GM23248 (cell line): Measurements from ENCODE around the gene C1R. TPM values are rescaled to one million over a fixed set of nuclear protein-coding genes. Genes with fewer than 3 reads are reported as not detected.

ENCODE experiments used
- DNase-seq: peaks from one replicate; pipeline ENCODE4 v3.0.0-alpha.2; 2015
- H2AFZ ChIP-seq: fragments of 200-600 bp; sonication (generic); 2 replicates; pipeline ENCODE4 v1.6.1; 2016; ENCODE audit warnings: antibody characterized with exemption
- H3F3A ChIP-seq: fragments of 200-600 bp; sonication (generic); 2 replicates; pipeline ENCODE4 v1.6.1; 2016; ENCODE audit warnings: mild to moderate bottlenecking, antibody characterized with exemption, mixed run types; ENCODE audit not compliant: insufficient read depth
- H3K27ac ChIP-seq: fragments of 200-600 bp; sonication (generic); 2 replicates; pipeline ENCODE4 v1.5.1; 2016; ENCODE audit warnings: mild to moderate bottlenecking
- H3K27me3 ChIP-seq: fragments of 200-600 bp; sonication (generic); replicated peaks from 2 replicates; pipeline ENCODE4 v1.6.1; 2016; ENCODE audit warnings: mild to moderate bottlenecking; ENCODE audit not compliant: insufficient read depth
- H3K36me3 ChIP-seq: fragments of 200-600 bp; sonication (generic); 2 replicates; pipeline ENCODE4 v1.6.1; 2016; ENCODE audit warnings: low read depth, mild to moderate bottlenecking
- H3K4me1 ChIP-seq: fragments of 200-600 bp; sonication (generic); 2 replicates; pipeline ENCODE4 v1.6.1; 2016; ENCODE audit warnings: mild to moderate bottlenecking; ENCODE audit not compliant: insufficient read depth
- H3K4me2 ChIP-seq: fragments of 200-600 bp; sonication (generic); one replicate; pipeline ENCODE4 v1.6.1; 2016; ENCODE audit warnings: mild to moderate bottlenecking; ENCODE audit not compliant: unreplicated experiment
- H3K4me3 ChIP-seq: fragments of 200-600 bp; sonication (generic); 2 replicates; pipeline ENCODE4 v1.5.1; 2016; ENCODE audit warnings: mild to moderate bottlenecking
- H3K79me2 ChIP-seq: fragments of 200-600 bp; sonication (generic); 2 replicates; pipeline ENCODE4 v1.6.1; 2016; ENCODE audit warnings: mild to moderate bottlenecking; ENCODE audit not compliant: insufficient read depth
- H3K9ac ChIP-seq: fragments of 200-600 bp; sonication (generic); 2 replicates; pipeline ENCODE4 v1.6.1; 2016; ENCODE audit warnings: mild to moderate bottlenecking
- H3K9me2 ChIP-seq: fragments of 200-600 bp; sonication (generic); 2 replicates; pipeline ENCODE4 v1.6.1; 2016; ENCODE audit warnings: mixed run types, mild to moderate bottlenecking, moderate library complexity; ENCODE audit not compliant: insufficient read depth
- H3K9me3 ChIP-seq: fragments of 200-600 bp; sonication (generic); one replicate; pipeline ENCODE4 v1.6.1; 2017; ENCODE audit warnings: low read depth
- H4K20me1 ChIP-seq: fragments of 200-600 bp; sonication (generic); 2 replicates; pipeline ENCODE4 v1.6.0; 2016; ENCODE audit not compliant: insufficient read depth
- EZH2 ChIP-seq: fragments of 200-600 bp; sonication (generic); IDR thresholded peaks from 2 replicates; pipeline ENCODE4 v1.6.1; 2018; ENCODE audit warnings: antibody characterized with exemption, mild to moderate bottlenecking; ENCODE audit not compliant: insufficient read depth, poor library complexity, severe bottlenecking
- EZH2phosphoT487 ChIP-seq: fragments of 200-600 bp; sonication (generic); IDR thresholded peaks from 2 replicates; pipeline ENCODE4 v1.6.1; 2018; ENCODE audit warnings: antibody characterized with exemption, moderate library complexity, mild to moderate bottlenecking, low read depth; ENCODE audit not compliant: insufficient read depth
- WGBS, 2 experiments: methylation state at CpG; one replicate each; pipeline ENCODE4 v1.1.6; 2015 to 2017; ENCODE audit warnings: low lambda C conversion rate in 2 of 2, low coverage in 1 of 2; ENCODE audit errors: missing lambda C conversion rate in 2 of 2; 5-methylcytosine and 5-hydroxymethylcytosine counted together
- in situ Hi-C: fragments of 300-500 bp; cut with MboI; formaldehyde crosslinking; loops from 2 replicates; pipeline ENCODE4 v1.15.0; 2020
- polyA plus RNA-seq: library from polyadenylated mRNA; unstranded; fragments of >200 nt; fragmentation: Nextera tagmentation; extraction: Ambion mirVana; gene quantifications from 2 replicates; pipeline ENCODE4 v1.2.1, GENCODE V29; 2016
- total RNA-seq: library from RNA; depleted of rRNA; stranded (reverse); fragments of >200 nt; shearing (Covaris generic); gene quantifications from 2 replicates; pipeline ENCODE4 v1.2.3, GENCODE V29; 2014; rRNA removed

Gene C1R
- total RNA-seq = 51.1 and 52.2 TPM in 2 replicates
- polyA plus RNA-seq = 75.0 and 78.9 TPM in 2 replicates

GRCh38 chr12:7092229-7092985 lies at the start of gene C1R:
TSS of gene C1R (minus strand) at chr12:7092445. CDS start at chr12:7092388, 57 bp downstream.
- Histone ChIP-seq H3K4me3 (peak within 1 kb of the TSS; percentile 75), H3K36me3 (no peaks in the 10 kb centered on the region), H4K20me1 (no peaks in the 10 kb centered on the region), H3F3A (peaks cover 25% of the 10 kb centered on the region), H3K27me3 (no peaks in the 10 kb centered on the region), H3K9me2 (no peaks in the 10 kb centered on the region), H2AFZ (peak within 1 kb of the TSS; percentile 75), H3K9ac (peak within 1 kb of the TSS; percentile 67), H3K4me2 (peak within 1 kb of the TSS; percentile 85), H3K9me3 (no peaks in the 10 kb centered on the region), H3K27ac (peak within 1 kb of the TSS; percentile 18; the same call in 1 of the 2 replicates), H3K4me1 (peaks cover 22% of the 10 kb centered on the region), H3K79me2 (no peaks in the 10 kb centered on the region)
- peak; percentile 72 for DNase-seq
- TF ChIP-seq EZH2phosphoT487 (no peak), EZH2 (no peak)
- WGBS, 2 experiments = 2% methylated on average over 16 of the region's 16 CpGs
- in situ Hi-C loops = no loop called here

GRCh38 chr12:7141351-7142005 lies 49.2 kb upstream of the C1R start:
- Histone ChIP-seq H3K9me3 (no peaks in the 10 kb centered on the region), H3K27ac (no peak overlapping the region)

GRCh38 chr12:7139200-7139599 lies 47.0 kb upstream of the C1R start:
- WGBS, 2 experiments = 96% methylated on average over 2 of the region's 2 CpGs
- in situ Hi-C loops = no loop called here
- peaks cover 3% of the 10 kb centered on the region; the same call in 1 of the 2 replicates for H3K36me3 ChIP-seq

More at GRCh38 chr12:7141351-7142005, 49.2 kb upstream of the C1R start:
- in situ Hi-C loops = no loop called here
- Histone ChIP-seq H3K36me3 (peaks cover 3% of the 10 kb centered on the region; the same call in 1 of the 2 replicates), H3K9me2 (no peaks in the 10 kb centered on the region), H3K79me2 (no peaks in the 10 kb centered on the region), H3F3A (0 out of 2 replicates have a peak, but pooled peaks cover 4% of the 10 kb centered on the region), H3K4me2 (no peak overlapping the region), H3K27me3 (no peaks in the 10 kb centered on the region), H2AFZ (no peak overlapping the region), H3K4me1 (peaks cover 11% of the 10 kb centered on the region; the same call in 1 of the 2 replicates), H3K4me3 (no peak overlapping the region), H4K20me1 (no peaks in the 10 kb centered on the region), H3K9ac (no peak overlapping the region)
- TF ChIP-seq EZH2 (no peak), EZH2phosphoT487 (no peak)
- WGBS, 2 experiments = 66 to 74% methylated on average over 6 to 7 of the region's 7 CpGs
- DNase-seq = no peak

GRCh38 chr12:7137908-7138307 lies 45.7 kb upstream of the C1R start:
- TF ChIP-seq EZH2phosphoT487 (no peak), EZH2 (no peak)
- H3K79me2 ChIP-seq = no peaks in the 10 kb centered on the region
- in situ Hi-C loops = no loop called here

More at GRCh38 chr12:7139200-7139599, 47.0 kb upstream of the C1R start:
- no peak overlapping the region for H3K27ac ChIP-seq
- TF ChIP-seq EZH2 (no peak), EZH2phosphoT487 (no peak)
- H3K9me3 ChIP-seq = no peaks in the 10 kb centered on the region
- no peak overlapping the region for H2AFZ ChIP-seq
- no peaks in the 10 kb centered on the region for H4K20me1 ChIP-seq
- no peak for DNase-seq
- H3K9ac ChIP-seq = no peak overlapping the region
- H3K4me2 ChIP-seq = no peak overlapping the region
- H3K79me2 ChIP-seq = no peaks in the 10 kb centered on the region
- H3K4me1 ChIP-seq = no peaks in the 10 kb centered on the region
- no peaks in the 10 kb centered on the region for H3K27me3 ChIP-seq
- no peak overlapping the region for H3K4me3 ChIP-seq
- H3K9me2 ChIP-seq = no peaks in the 10 kb centered on the region
- no peaks in the 10 kb centered on the region for H3F3A ChIP-seq

More at GRCh38 chr12:7137908-7138307, 45.7 kb upstream of the C1R start:
- Histone ChIP-seq H3K9me2 (no peaks in the 10 kb centered on the region), H3K4me3 (no peak overlapping the region), H3K4me2 (no peak overlapping the region), H3K27ac (no peak overlapping the region), H3K9me3 (no peaks in the 10 kb centered on the region), H3F3A (no peaks in the 10 kb centered on the region), H3K36me3 (peaks cover 3% of the 10 kb centered on the region; the same call in 1 of the 2 replicates), H4K20me1 (no peaks in the 10 kb centered on the region), H3K4me1 (no peaks in the 10 kb centered on the region), H2AFZ (no peak overlapping the region), H3K27me3 (no peaks in the 10 kb centered on the region), H3K9ac (no peak overlapping the region)
- 91 to 93% methylated on average over 4 of the region's 4 CpGs for WGBS, 2 experiments
- DNase-seq = no peak
